Uterus (tissue), 2 donors: ENCODE measurements around the gene ARHGDIB.

Experiments used
- POLR2A ChIP-seq, 2 donors: fragments of 450-650 bp; IDR thresholded peaks; one replicate each; pipeline ENCODE4 v1.6.1; 2016; ENCODE audit warnings: antibody characterized with exemption in 2 of 2, mild to moderate bottlenecking in 1 of 2, moderate library complexity in 1 of 2
- TF ChIP-seq, protein P1 (sequence below), 4 experiments: fragments of 200-600 bp in 2 of 4; fragments of 450-650 bp in 2 of 4; sonication (generic) in 2 of 4; IDR thresholded peaks; one replicate each; pipeline ENCODE4 v1.5.1; 2016 to 2019; ENCODE audit warnings: antibody characterized with exemption in 4 of 4, mild to moderate bottlenecking in 2 of 4, moderate library complexity in 1 of 4

DNA sequence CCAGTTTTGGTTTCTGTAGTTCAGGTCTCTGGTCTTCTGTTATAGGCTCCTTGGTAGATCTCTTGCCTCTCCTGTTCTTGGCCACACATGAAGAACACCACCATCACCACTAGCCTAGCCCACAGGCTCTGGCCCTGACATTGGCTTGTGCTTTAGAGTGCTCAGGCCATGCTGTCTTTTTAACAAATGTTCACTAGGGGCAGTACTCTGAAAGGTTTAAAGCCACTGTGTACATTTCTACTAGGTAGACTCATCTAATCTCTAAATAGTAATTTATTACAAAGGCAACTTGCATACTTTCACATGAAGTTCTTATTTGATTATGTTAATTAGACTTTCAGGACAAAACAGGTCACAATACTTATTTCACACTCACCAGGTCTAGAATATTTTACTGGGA is 49.8 kb upstream of the ARHGDIB start:
- TF ChIP-seq, protein P1, sequence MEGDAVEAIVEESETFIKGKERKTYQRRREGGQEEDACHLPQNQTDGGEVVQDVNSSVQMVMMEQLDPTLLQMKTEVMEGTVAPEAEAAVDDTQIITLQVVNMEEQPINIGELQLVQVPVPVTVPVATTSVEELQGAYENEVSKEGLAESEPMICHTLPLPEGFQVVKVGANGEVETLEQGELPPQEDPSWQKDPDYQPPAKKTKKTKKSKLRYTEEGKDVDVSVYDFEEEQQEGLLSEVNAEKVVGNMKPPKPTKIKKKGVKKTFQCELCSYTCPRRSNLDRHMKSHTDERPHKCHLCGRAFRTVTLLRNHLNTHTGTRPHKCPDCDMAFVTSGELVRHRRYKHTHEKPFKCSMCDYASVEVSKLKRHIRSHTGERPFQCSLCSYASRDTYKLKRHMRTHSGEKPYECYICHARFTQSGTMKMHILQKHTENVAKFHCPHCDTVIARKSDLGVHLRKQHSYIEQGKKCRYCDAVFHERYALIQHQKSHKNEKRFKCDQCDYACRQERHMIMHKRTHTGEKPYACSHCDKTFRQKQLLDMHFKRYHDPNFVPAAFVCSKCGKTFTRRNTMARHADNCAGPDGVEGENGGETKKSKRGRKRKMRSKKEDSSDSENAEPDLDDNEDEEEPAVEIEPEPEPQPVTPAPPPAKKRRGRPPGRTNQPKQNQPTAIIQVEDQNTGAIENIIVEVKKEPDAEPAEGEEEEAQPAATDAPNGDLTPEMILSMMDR (IDR thresholded peaks at IDR 0.05): no peak
- TF ChIP-seq POLR2A (IDR thresholded peaks at IDR 0.05): no peak
